Dendritic cell treated with granulocyte-macrophage colony-stimulating factor and Interleukin-4, amounts not matched to agents 40 ng/mL and 50 ng/mL, for 4 days (primary cell): ENCODE data around the gene RGL3.
"Not testable (repeated sequence)": the region's sequence is repeated elsewhere in the genome, so short reads cannot be mapped to it uniquely, and the experiment has no call there.

Experiments used
- H3K27ac Mint-ChIP-seq: one replicate; pipeline ENCODE4 v1.8.0; 2022; ENCODE audit warnings: mild to moderate bottlenecking, mixed read lengths
- H3K27me3 Mint-ChIP-seq: one replicate; pipeline ENCODE4 v1.8.0; 2022; ENCODE audit warnings: mild to moderate bottlenecking, mixed read lengths
- H3K36me3 Mint-ChIP-seq: one replicate; pipeline ENCODE4 v1.8.0; 2022; ENCODE audit warnings: low read depth, mixed read lengths
- H3K4me1 Mint-ChIP-seq: one replicate; pipeline ENCODE4 v1.8.0; 2022; ENCODE audit warnings: low read depth, mixed read lengths
- H3K4me3 Mint-ChIP-seq: one replicate; pipeline ENCODE4 v1.8.0; 2022; ENCODE audit warnings: mild to moderate bottlenecking, moderate library complexity, mixed read lengths
- H3K9me3 Mint-ChIP-seq: one replicate; pipeline ENCODE4 v1.8.0; 2022; ENCODE audit warnings: mixed read lengths
- intact Hi-C: fragments of 100-400 bp; cut with micrococcal nuclease; formaldehyde crosslinking; loops from one replicate; pipeline ENCODE4 v1.15.0; 2022

Gene RGL3

DNA sequence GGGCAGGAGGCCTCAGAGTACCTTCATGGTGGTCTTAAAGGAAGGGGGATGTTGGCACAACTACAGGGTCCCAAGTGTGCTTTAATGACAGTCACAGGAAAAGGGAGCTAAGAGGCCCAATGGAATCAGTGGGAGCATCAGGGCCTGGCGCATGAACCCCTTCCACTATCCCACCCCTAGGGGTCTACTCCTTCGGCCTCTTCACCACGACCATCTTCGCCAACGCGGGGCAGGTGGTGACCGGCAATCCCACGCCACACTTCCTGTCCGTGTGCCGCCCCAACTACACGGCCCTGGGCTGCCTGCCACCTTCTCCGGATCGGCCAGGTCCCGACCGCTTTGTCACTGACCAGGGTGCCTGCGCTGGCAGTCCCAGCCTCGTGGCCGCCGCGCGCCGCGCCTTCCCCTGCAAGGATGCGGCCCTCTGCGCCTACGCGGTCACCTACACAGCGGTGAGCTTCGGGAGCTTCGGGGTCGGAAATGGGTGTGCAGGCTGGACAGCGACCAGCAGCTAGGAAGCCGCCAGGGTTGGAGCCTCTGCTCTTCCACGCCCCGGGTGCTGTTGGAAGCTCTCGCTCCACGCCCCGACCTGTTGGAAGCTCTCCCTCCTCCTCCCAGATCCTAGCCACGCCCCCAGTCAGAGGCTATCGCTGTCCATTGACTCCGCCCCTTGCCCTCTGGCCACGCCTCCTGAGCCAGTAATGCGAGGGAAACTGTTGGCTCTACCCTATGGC is 57.9 kb downstream of the RGL3 start:
- H3K27ac Mint-ChIP-seq: no peak overlapping the region
- peaks cover 19% of the 10 kb centered on the region for H3K4me1 Mint-ChIP-seq
- no peak overlapping the region for H3K4me3 Mint-ChIP-seq
- peaks cover 70% of the 10 kb centered on the region for H3K36me3 Mint-ChIP-seq
- no peaks in the 10 kb centered on the region for H3K27me3 Mint-ChIP-seq
- intact Hi-C loops: no loop called here
- no peaks in the 10 kb centered on the region for H3K9me3 Mint-ChIP-seq

- H3K27ac Mint-ChIP-seq: no peak overlapping the region
- intact Hi-C loops: no loop called here
- no peak overlapping the region for H3K4me3 Mint-ChIP-seq
- H3K27me3 Mint-ChIP-seq: no peaks in the 10 kb centered on the region
- no peaks in the 10 kb centered on the region for H3K9me3 Mint-ChIP-seq
- peaks cover 27% of the 10 kb centered on the region for H3K4me1 Mint-ChIP-seq
- H3K36me3 Mint-ChIP-seq: peaks cover 52% of the 10 kb centered on the region
Measured at GRCh38 chr19:11359421-11359820, 59.7 kb downstream of the RGL3 start.

GRCh38 chr19:11356676-11357550 is 62.2 kb downstream of the RGL3 start:
- peaks cover 27% of the 10 kb centered on the region for H3K4me1 Mint-ChIP-seq
- peaks cover 35% of the 10 kb centered on the region for H3K36me3 Mint-ChIP-seq
- H3K27me3 Mint-ChIP-seq: no peaks in the 10 kb centered on the region
- no peak overlapping the region for H3K27ac Mint-ChIP-seq
- intact Hi-C loops: no loop called here
- H3K9me3 Mint-ChIP-seq: no peaks in the 10 kb centered on the region
- H3K4me3 Mint-ChIP-seq: no peak overlapping the region

GRCh38 chr19:11356074-11356397 is 63.1 kb downstream of the RGL3 start:
- Mint-ChIP-seq H3K36me3 (peaks cover 29% of the 10 kb centered on the region), H3K4me1 (peaks cover 27% of the 10 kb centered on the region), H3K27me3 (no peaks in the 10 kb centered on the region), H3K9me3 (no peaks in the 10 kb centered on the region), H3K27ac (peak overlapping the region; percentile 67), H3K4me3 (peak overlapping the region; percentile 80)
- intact Hi-C loops: no loop called here

DNA sequence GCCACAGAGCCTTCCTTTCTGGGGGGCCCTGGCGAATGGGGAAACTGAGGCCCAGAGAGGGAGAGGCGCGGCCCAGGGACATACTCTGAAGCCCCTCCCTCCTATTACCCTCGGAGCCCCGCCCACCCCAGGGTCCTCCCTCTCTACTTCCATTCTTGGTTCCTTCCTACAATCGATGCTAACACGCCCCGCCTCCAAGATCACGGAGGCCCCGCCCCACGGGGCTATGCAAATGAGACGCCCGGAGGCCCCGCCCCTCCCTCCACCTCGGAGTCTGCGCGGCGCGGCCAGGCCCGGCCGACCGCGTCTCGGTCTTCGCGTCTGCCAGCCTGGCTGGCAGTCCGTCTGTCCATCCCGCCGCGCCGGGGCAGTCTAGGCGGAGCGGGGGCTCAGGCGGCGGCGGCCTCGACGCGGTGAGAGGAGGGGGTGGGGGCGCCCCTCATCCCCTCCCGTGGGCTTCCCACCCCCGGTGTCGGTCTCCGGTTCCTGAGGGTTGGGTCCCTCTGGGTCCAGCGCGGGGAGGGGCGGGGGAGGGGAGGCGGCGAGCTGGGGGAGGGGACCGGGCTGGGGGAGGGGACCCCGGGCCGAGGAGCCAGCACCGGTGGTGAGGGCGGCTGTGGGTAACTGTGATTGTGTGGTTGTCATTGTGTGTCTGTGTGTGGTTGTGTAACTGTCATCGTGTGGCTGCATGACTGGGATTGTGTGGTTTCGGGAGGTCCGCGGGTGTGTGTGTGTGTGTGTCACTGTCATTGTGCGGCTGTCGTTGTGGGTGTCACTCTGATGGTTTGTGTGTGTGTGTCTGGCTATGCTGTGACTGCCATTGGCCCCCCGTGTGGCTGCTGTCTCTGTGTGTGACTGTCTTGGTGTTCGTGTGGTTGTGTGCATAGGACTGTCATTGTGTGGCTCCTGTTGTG is 63.7 kb downstream of the RGL3 start, which contains the start of gene PLPPR2:
Gene PLPPR2, plus strand, starts transcription at position 273 of the 914 bp plus-strand sequence. CDS start 2,242 bp downstream, outside the sequence.
- peaks cover 25% of the 10 kb centered on the region for H3K36me3 Mint-ChIP-seq
- no peaks in the 10 kb centered on the region for H3K9me3 Mint-ChIP-seq
- H3K27ac Mint-ChIP-seq: peak within 1 kb of the TSS; percentile 67
- no peaks in the 10 kb centered on the region for H3K27me3 Mint-ChIP-seq
- peak within 1 kb of the TSS; percentile 80 for H3K4me3 Mint-ChIP-seq
- intact Hi-C loops: loop anchor here (1.0 kb wide), 1 partner anchor 9 kb away; the partner anchor contains the start of genes CCDC159 and TMEM205
- peaks cover 27% of the 10 kb centered on the region for H3K4me1 Mint-ChIP-seq

DNA sequence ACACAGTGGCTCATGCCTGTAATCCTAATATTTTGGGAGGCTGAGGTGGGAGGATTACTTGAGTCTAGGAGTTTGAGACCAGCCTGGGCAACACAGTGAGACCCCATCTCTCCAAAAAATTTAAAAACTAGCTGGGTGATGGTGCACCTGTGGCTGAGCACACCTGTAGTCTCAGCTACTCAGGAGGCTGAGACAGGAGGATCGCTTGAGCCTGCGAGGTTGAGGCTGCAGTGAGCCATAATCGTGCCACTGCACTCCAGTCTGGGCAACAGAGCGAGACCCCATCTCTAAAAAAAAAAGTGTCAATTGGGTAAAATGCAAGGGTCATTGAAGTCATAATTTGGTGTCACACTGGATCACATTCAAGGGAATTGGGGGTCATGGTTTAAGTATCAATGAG is 65.0 kb downstream of the RGL3 start:
- H3K36me3 Mint-ChIP-seq: peaks cover 21% of the 10 kb centered on the region

DNA sequence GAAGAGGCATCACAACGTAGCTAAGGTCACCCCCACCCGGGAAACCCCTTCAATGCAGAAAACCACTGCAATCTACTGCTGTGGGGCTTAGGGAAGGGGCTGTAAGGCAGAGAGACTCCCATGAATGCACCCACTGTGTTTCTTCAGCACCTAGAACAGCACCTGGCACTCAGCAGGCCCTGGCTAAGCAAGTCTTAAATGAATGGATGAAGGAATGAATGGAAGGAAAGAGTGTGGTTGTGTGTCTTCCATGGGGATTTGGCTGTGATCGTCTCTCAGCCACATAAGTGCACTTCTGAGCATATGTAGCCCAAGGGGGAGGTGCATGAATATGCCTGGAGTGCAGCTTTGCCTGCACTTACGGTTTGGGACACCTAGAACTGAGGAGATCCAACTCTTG is 69.9 kb downstream of the RGL3 start:
- Mint-ChIP-seq H3K4me1 (peaks cover 34% of the 10 kb centered on the region), H3K27ac (no peak overlapping the region), H3K27me3 (no peaks in the 10 kb centered on the region), H3K36me3 (peaks cover 31% of the 10 kb centered on the region), H3K4me3 (no peak overlapping the region), H3K9me3 (peaks cover 11% of the 10 kb centered on the region)
- intact Hi-C loops: no loop called here

More for the DNA sequence above, 65.0 kb downstream of the RGL3 start:
- H3K27ac Mint-ChIP-seq, intact Hi-C loops, H3K9me3 Mint-ChIP-seq, H3K4me3 Mint-ChIP-seq, H3K27me3 Mint-ChIP-seq: not testable (repeated sequence)
- peaks cover 27% of the 10 kb centered on the region for H3K4me1 Mint-ChIP-seq

DNA sequence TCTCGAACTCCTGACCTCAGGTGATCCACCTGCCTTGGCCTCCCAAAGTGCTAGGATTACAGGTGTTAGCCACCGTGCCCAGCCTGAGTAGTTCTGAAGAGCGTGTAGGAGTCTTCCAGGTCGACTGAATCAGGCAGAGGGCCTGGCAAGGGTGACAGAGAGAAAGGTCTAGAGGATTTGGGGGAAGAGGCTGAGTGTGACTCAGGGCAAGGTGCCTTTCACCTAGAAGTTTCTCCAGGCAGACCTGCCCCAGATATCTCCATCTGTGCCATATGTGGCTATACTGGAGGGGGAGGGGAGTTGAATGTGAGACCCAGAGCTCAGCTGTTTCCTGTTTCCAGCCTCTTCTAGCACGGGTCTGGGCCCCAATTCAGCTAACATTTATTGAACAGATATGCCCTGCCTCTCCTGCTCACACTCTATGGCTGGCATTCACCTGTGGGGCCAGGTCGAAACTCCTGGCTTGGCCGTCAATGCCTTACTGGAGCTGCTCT is 71.5 kb downstream of the RGL3 start:
- intact Hi-C loops: no loop called here
- H3K27me3 Mint-ChIP-seq: no peaks in the 10 kb centered on the region
- H3K4me1 Mint-ChIP-seq: peaks cover 34% of the 10 kb centered on the region
- H3K36me3 Mint-ChIP-seq: peaks cover 36% of the 10 kb centered on the region
- peaks cover 11% of the 10 kb centered on the region for H3K9me3 Mint-ChIP-seq
- peak overlapping the region; percentile 93 for H3K27ac Mint-ChIP-seq
- no peak overlapping the region for H3K4me3 Mint-ChIP-seq

GRCh38 chr19:11346104-11346940 is 72.8 kb downstream of the RGL3 start, which contains the start of the genes CCDC159 and TMEM205:
CCDC159 (plus strand) TSS chr19:11346519; CDS start chr19:11346607, 88 bp downstream.
TMEM205 (minus strand) TSS chr19:11346268; CDS start chr19:11345619, 649 bp downstream.
- Mint-ChIP-seq H3K4me1 (peaks cover 34% of the 10 kb centered on the region), H3K27ac (peak within 1 kb of the TSS; percentile 93), H3K4me3 (peak within 1 kb of the TSS; percentile 93), H3K27me3 (no peaks in the 10 kb centered on the region), H3K9me3 (peaks cover 11% of the 10 kb centered on the region), H3K36me3 (peaks cover 35% of the 10 kb centered on the region)
- intact Hi-C loops: loop anchor here (1.0 kb wide), 2 partner anchors 9 to 28 kb away; partner anchors contain the start of genes PLPPR2 and SWSAP1

DNA sequence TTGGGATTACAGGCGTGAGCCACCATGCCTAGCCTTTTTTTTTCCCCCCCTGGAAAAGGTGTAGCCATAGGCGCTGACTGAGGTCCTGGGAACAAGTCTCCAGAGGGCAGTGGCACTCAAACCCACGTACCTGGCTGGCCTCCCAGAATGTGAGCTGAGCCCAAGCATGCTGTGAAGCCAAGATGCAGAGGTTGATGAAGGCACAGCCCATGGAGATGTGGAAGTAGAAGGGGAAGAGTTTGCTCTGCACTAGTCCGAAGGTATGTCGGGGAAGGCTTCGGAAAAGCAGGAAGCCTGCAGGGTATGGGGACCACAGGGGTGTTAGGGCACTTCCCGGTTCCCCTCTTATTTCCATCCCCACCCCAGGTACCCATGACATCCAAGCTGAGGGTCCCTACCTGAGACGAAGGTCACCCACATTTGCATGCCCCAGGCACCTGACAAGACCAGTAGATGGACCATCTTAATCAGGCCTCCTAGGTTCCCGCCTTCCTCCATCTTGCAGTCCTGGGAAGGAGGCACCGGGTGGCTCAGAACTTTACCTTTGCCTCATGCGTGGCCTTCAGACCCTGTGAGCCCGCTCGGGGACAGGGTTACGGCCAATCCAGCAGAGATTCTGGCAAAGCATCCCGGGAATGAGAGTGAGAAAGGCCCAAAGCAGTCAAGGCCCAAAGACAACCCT is 73.9 kb downstream of the RGL3 start:
- peak overlapping the region; percentile 93 for H3K4me3 Mint-ChIP-seq
- intact Hi-C loops: no loop called here
- H3K27ac Mint-ChIP-seq: peak overlapping the region; percentile 93
- no peaks in the 10 kb centered on the region for H3K27me3 Mint-ChIP-seq
- peaks cover 35% of the 10 kb centered on the region for H3K36me3 Mint-ChIP-seq
- H3K9me3 Mint-ChIP-seq: peaks cover 11% of the 10 kb centered on the region
- peaks cover 34% of the 10 kb centered on the region for H3K4me1 Mint-ChIP-seq
